Activated T-helper 17 cell treated with anti-CD3 and anti-CD28 coated beads, Interleukin-2, amount 50 U/mL, for 72 hours (primary cell): ENCODE data around the gene CLEC4G. TPM values are rescaled to one million over a fixed set of nuclear protein-coding genes. Genes with fewer than 3 reads are reported as not detected.

Source experiments
- ATAC-seq: fragments of 150-1000 bp; cut with Tn5 transposase; replicated peaks from 2 replicates; pipeline ENCODE4 v1.10.0; 2021; ENCODE audit warnings: mild to moderate bottlenecking, moderate library complexity
- H3K27ac Mint-ChIP-seq: one replicate; pipeline ENCODE4 v1.8.0; 2022; ENCODE audit warnings: mixed read lengths
- H3K27me3 Mint-ChIP-seq: one replicate; pipeline ENCODE4 v1.8.0; 2022; ENCODE audit warnings: mixed read lengths
- H3K36me3 Mint-ChIP-seq: one replicate; pipeline ENCODE4 v1.8.0; 2022; ENCODE audit warnings: low read depth, mild to moderate bottlenecking, mixed read lengths
- H3K4me1 Mint-ChIP-seq: one replicate; pipeline ENCODE4 v1.8.0; 2022; ENCODE audit warnings: mixed read lengths
- H3K4me3 Mint-ChIP-seq: one replicate; pipeline ENCODE4 v1.8.0; 2022; ENCODE audit warnings: mild to moderate bottlenecking, mixed read lengths
- H3K9me3 Mint-ChIP-seq: one replicate; pipeline ENCODE4 v1.8.0; 2022; ENCODE audit warnings: mixed read lengths
- total RNA-seq, 2 donors: library from RNA; stranded (reverse); gene quantifications; one replicate each; pipeline ENCODE4 v1.2.3, GENCODE V29; 2022

The CLEC4G gene
- total RNA-seq, 2 donors from 2014 or later: not detected

GRCh38 chr19:7699417-7700401 lies 32.2 kb downstream of the CLEC4G start:
- Mint-ChIP-seq H3K27ac (peak overlapping the region; percentile 89), H3K27me3 (peaks cover 11% of the 10 kb centered on the region), H3K4me3 (peak overlapping the region; percentile 55), H3K4me1 (peaks cover 14% of the 10 kb centered on the region), H3K9me3 (no peaks in the 10 kb centered on the region), H3K36me3 (no peaks in the 10 kb centered on the region)
- peak; percentile 90 for ATAC-seq

GRCh38 chr19:7699003-7699402 lies 32.9 kb downstream of the CLEC4G start:
- no peaks in the 10 kb centered on the region for H3K36me3 Mint-ChIP-seq
- peak overlapping the region; percentile 55 for H3K4me3 Mint-ChIP-seq
- H3K27me3 Mint-ChIP-seq: peaks cover 11% of the 10 kb centered on the region
- no peak for ATAC-seq
- peaks cover 14% of the 10 kb centered on the region for H3K4me1 Mint-ChIP-seq
- H3K9me3 Mint-ChIP-seq: no peaks in the 10 kb centered on the region
- H3K27ac Mint-ChIP-seq: peak overlapping the region; percentile 89

DNA sequence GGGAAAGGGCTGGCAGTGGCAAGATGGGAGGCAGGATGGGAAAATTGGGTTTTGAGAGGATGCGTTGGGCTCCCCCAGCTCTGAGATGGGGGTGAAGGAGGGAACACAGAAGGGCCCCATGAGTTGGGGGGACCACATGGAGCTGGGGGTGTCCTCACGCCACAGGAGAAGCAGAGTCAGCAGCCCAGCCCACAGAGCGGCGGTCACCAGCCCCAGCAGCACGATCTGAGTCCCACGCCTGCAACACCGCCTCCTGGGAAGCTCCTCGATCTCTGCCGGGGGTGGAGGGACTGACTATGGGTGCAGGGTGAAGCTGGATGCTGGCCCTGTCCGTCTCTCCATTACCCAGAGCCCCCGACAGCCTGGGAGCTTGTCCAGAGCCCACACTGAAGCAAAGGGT lies 33.3 kb downstream of the CLEC4G start:
- Mint-ChIP-seq H3K4me1 (peaks cover 14% of the 10 kb centered on the region), H3K27ac (peak overlapping the region; percentile 89)

DNA sequence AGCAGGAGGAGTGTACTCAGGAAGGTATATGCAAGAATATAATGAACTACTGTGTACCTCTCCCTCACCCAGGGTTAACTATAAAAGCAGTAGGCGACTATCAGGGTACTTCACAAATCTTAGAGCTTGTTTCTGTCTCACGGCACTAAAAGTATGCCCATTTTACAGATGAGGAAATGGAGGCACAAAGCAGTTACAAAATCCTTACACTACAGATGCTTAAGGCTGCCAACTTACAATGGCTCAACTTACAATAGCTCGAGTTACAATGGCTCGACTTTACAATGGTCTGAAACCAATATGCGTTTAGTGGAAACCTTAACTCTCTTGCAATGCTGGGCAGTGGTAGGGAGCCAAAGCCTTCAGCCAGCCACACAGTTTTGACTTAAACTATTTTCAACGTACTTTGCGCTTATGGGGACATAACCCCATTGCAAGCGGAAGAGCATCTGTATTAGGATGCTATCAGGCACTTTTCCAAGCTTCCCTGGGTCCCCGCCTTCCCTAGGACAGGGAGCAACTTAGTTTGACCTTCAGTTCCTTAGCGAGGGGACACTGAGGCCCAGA lies 34.1 kb downstream of the CLEC4G start:
- H3K4me1 Mint-ChIP-seq: peaks cover 14% of the 10 kb centered on the region
- no peak overlapping the region for H3K27ac Mint-ChIP-seq
- H3K36me3 Mint-ChIP-seq: no peaks in the 10 kb centered on the region
- peaks cover 11% of the 10 kb centered on the region for H3K27me3 Mint-ChIP-seq
- no peak overlapping the region for H3K4me3 Mint-ChIP-seq
- no peaks in the 10 kb centered on the region for H3K9me3 Mint-ChIP-seq
- no peak for ATAC-seq

More for the DNA sequence above, 33.3 kb downstream of the CLEC4G start:
- no peaks in the 10 kb centered on the region for H3K36me3 Mint-ChIP-seq
- H3K9me3 Mint-ChIP-seq: no peaks in the 10 kb centered on the region
- peaks cover 11% of the 10 kb centered on the region for H3K27me3 Mint-ChIP-seq
- no peak for ATAC-seq
- peak overlapping the region; percentile 55 for H3K4me3 Mint-ChIP-seq

DNA sequence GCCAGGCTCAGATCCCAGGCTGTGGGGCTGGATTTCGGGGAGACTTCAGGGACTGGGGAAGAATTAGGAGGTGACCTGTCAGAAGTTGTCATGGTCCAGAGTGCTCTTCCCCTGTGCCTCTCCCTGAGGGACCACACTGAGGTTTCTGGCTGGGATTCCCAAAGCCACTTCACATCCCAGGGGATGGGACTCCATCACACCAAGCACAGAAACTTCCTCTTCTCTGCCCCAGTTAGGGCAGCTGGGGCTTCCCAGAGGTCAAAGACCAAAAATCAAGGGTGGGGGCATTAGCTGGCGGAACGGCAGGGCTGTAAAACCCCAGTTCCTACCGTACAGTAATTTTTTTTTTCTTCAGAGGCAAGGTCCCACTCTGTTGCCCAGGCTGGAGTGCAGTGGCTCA lies 37.4 kb downstream of the CLEC4G start:
- no peak for ATAC-seq
- peaks cover 7% of the 10 kb centered on the region for H3K4me1 Mint-ChIP-seq

DNA sequence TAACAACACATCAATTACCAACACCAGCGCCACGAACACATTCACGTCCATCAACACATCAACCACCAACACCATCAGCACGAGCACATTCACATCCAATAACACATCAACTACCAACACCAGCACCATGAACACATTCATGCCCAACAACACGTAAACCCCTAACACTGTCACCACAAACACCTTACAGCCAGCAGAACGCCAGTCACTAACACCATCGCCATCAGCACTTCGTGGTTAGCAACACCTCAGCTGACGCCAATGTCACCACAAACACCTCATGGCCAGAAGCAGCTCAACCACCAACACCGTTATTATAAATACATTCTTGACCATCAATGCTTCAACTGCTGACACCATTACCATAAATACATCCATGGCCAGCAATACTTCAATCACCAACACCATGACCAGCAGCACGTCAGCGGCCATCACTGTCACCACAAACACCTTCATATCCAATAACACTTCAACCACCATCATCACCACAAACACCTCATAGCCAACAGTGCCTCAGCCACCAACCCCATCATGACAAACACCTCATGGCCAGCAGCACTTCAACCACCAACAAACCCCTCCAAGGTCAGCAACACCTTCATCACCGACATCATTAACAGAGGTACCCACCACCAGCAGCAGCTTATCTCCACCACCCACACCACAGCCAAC lies 39.4 kb downstream of the CLEC4G start:
- Mint-ChIP-seq H3K27ac (no peak overlapping the region), H3K27me3 (peaks cover 4% of the 10 kb centered on the region), H3K4me3 (no peak overlapping the region), H3K4me1 (no peaks in the 10 kb centered on the region), H3K36me3 (no peaks in the 10 kb centered on the region), H3K9me3 (no peaks in the 10 kb centered on the region)
- peak; percentile 20 for ATAC-seq

More for the DNA sequence above, 37.4 kb downstream of the CLEC4G start:
- Mint-ChIP-seq H3K36me3 (no peaks in the 10 kb centered on the region), H3K9me3 (no peaks in the 10 kb centered on the region), H3K27me3 (peaks cover 11% of the 10 kb centered on the region), H3K4me3 (no peak overlapping the region), H3K27ac (no peak overlapping the region)

DNA sequence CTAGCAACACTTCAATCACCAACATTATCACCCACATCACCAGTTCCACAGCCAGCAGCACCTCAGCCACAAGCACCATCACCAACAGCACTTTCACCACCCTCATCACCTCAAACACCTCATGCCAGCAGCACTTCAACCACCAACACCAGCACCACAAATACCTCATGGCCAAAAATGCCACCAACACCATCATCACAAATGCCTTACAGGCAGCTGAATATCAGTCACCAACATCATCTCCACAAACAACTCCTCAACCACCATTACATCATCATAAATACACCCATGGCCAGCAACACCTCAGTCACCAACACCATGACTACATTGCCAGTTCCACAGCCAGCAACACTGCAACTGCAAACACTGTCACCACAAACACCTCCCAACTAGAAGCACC lies 40.4 kb downstream of the CLEC4G start:
- ATAC-seq: peak; percentile 64
- H3K9me3 Mint-ChIP-seq: no peaks in the 10 kb centered on the region
- no peaks in the 10 kb centered on the region for H3K4me1 Mint-ChIP-seq
- no peak overlapping the region for H3K4me3 Mint-ChIP-seq
- peaks cover 1% of the 10 kb centered on the region for H3K27me3 Mint-ChIP-seq
- no peak overlapping the region for H3K27ac Mint-ChIP-seq
- H3K36me3 Mint-ChIP-seq: no peaks in the 10 kb centered on the region

DNA sequence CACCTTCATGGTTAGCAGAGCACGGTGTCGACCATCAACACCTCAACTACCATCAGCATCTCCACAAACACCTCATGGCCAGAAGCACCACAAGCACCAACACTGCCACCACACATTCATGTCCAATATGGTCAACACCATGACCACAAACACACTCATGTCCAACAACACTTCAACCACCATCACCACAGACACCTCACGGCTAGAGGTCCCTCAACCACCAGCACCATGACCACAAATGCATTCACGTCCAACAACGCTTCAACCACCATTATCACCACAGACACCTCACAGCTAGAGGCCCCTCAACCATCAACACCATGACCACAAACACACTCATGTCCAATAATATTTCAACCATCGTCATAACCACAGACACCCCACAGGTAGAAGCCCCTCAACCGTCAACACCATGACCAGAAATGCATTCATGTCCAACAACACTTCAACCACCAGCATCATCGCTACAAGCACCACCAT lies 41.1 kb downstream of the CLEC4G start:
- H3K27me3 Mint-ChIP-seq: no peaks in the 10 kb centered on the region
- no peaks in the 10 kb centered on the region for H3K9me3 Mint-ChIP-seq
- ATAC-seq: peak; percentile 8
- no peak overlapping the region for H3K27ac Mint-ChIP-seq
- no peak overlapping the region for H3K4me3 Mint-ChIP-seq
- no peaks in the 10 kb centered on the region for H3K4me1 Mint-ChIP-seq
- H3K36me3 Mint-ChIP-seq: no peaks in the 10 kb centered on the region

DNA sequence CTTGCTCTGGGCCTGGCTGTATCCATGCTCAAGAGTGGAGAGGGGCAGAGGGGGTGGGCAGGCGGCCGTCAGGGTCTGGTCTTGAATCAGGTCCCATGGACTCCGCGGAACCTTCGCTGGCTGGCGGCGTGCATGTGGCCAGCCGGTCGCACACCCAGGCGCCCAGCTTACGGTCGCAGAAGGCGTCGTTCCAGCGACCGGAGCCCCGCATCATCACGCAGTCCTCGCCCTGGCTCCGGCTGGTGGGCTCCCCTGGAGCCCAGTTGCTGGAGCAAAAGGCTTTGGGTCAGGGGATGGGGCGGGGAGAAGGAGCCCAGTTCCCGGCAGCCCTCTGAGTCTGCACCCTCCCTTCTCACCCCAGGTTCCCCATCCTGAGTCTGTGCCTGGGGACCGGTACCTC lies 42.7 kb downstream of the CLEC4G start:
- ATAC-seq: no peak
- no peaks in the 10 kb centered on the region for H3K4me1 Mint-ChIP-seq
- H3K36me3 Mint-ChIP-seq: peaks cover 9% of the 10 kb centered on the region
- H3K4me3 Mint-ChIP-seq: no peak overlapping the region
- no peak overlapping the region for H3K27ac Mint-ChIP-seq
- H3K27me3 Mint-ChIP-seq: no peaks in the 10 kb centered on the region
- no peaks in the 10 kb centered on the region for H3K9me3 Mint-ChIP-seq

DNA sequence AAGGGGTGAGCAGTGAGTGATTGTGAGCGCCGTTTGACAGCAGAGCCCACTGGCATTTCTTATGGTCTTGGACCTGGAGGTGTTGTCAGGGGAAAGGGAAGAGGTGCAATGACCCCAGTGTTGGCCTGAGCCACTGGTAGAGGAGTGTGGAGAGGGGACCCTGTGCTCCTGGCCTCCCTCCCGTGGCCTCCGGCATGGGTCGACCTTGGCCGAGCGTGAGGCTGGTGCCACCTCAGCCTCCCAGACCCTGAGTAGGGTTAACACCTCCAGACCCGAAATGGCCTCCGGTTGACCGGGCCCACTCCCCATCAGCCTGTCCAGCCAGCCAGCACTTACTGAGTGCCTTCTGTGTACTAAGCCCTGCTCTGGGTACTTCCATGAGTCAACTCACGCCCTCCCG lies 44.7 kb downstream of the CLEC4G start:
- Mint-ChIP-seq H3K27ac (no peak overlapping the region), H3K36me3 (peaks cover 28% of the 10 kb centered on the region), H3K4me1 (no peaks in the 10 kb centered on the region), H3K4me3 (no peak overlapping the region), H3K9me3 (no peaks in the 10 kb centered on the region), H3K27me3 (no peaks in the 10 kb centered on the region)
- no peak for ATAC-seq

DNA sequence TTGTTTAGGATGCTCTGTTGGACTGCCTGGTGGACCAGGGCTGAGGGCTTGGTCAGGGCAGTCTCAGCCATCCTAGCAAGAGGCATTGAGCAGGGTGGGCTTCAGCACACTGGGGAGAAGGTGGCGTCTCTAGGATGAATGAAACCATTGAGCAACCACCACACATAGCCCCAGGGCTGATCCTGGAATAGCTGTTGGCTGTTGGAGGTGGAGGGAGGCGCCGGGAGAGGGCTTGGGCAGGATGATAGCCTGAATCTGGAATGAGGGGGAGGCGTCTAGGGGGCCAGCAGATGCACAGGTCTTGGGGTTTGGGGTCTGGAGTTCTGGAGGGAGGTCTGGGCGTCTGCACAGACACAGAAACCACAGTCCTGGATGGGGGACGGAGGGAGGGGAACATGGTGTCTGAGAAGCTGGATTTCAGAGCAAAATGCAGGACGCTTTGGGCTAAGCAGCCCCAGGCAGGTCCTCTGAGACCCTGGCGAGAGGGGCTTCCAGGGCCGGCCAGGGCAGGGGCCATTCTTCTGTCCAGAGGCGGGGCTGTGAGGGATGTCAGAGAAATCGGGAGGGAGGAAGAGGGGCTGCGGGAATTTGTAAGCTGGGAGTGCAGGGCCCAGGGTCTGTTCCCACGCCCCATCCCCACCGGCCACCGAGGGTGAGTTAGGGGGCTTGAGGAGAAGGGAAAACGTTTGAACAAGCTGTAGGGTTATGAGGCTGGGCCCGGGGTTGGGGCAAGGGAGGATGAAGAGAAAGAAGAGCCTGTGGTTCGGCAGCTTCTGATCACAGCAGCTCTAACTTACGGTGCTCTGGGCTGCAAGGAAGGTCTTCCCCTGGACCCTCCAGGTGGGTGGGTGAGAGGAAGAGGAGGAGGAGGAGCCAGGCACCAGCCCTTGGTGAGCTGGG lies 46.1 kb downstream of the CLEC4G start:
- Mint-ChIP-seq H3K36me3 (peaks cover 39% of the 10 kb centered on the region), H3K9me3 (no peaks in the 10 kb centered on the region), H3K4me3 (no peak overlapping the region), H3K4me1 (no peaks in the 10 kb centered on the region), H3K27ac (no peak overlapping the region), H3K27me3 (no peaks in the 10 kb centered on the region)
- ATAC-seq: no peak

DNA sequence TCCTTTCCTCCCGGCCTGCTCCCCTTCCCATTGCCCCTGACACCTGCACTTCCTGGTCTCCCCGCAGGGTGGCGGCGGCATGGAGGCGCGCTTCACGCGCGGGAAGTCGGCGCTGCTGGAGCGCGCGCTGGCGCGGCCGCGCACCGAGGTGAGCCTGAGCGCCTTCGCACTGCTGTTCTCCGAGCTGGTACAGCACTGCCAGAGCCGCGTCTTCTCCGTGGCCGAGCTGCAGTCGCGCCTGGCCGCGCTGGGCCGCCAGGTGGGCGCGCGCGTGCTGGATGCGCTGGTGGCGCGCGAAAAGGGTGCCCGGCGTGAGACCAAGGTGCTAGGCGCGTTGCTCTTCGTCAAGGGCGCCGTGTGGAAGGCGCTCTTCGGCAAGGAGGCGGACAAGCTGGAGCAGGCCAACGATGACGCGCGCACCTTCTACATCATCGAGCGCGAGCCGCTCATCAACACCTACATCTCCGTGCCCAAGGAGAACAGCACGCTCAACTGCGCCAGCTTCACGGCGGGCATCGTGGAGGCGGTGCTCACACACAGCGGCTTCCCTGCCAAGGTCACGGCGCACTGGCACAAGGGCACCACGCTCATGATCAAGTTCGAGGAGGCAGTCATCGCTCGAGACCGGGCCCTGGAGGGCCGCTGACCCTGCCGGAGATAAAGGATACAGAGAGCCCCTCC lies 49.6 kb downstream of the CLEC4G start:
- H3K9me3 Mint-ChIP-seq: no peaks in the 10 kb centered on the region
- ATAC-seq: no peak
- peak overlapping the region; percentile 93 for H3K27ac Mint-ChIP-seq
- H3K4me3 Mint-ChIP-seq: peak overlapping the region; percentile 86
- peaks cover 10% of the 10 kb centered on the region for H3K4me1 Mint-ChIP-seq
- peaks cover 39% of the 10 kb centered on the region for H3K36me3 Mint-ChIP-seq
- peaks cover 3% of the 10 kb centered on the region for H3K27me3 Mint-ChIP-seq

DNA sequence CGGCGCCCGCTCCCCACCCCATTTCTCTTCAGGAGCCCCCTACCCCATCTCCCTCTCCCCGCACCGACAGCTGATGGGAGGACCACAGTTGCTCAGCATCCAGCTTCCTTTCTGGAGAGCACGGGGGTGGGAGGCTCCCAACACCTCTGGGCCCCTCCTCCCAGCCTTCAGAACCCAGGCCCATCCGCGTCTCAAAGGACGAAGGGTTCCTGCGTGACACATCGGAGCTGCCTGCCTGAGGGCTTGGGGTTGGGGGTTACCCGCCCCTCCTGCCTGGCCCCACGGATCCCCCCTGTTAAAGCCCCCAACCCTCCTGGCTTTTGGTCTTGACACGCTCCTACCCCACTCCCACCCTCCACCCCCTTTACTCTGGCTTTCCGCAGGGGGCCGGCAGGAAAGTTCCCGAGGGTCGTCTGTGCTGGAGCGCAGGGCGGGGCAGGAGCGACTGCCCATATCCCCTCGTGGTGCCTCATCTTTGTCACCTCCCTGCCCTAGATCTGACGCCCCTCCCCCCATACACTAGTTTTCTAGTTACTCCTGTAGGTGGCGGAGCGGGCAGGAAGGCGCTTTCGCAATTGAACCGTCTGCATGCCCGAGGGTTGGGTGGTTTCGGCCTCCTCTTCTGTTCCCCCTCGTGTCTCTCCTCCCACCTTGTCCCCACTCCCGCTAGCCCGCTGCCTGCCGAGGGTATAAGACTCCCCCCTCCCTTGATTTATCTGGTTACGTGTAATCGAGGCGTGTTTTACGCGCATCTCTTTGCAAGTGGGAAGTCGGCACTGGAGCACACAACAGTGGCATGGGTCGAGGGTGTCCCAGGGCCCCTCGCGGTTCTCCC lies 50.4 kb downstream of the CLEC4G start:
- Mint-ChIP-seq H3K4me3 (peak overlapping the region; percentile 86), H3K4me1 (peaks cover 10% of the 10 kb centered on the region), H3K36me3 (peaks cover 39% of the 10 kb centered on the region), H3K27ac (peak overlapping the region; percentile 93), H3K27me3 (peaks cover 7% of the 10 kb centered on the region), H3K9me3 (no peaks in the 10 kb centered on the region)
- peak; percentile 47 for ATAC-seq
